IgD-negative memory B cell (primary cell): ENCODE results near the gene MYADML2. TPM values are rescaled to one million over a fixed set of nuclear protein-coding genes. Genes with fewer than 3 reads are reported as not detected.

ENCODE experiments used
- H3K27ac Mint-ChIP-seq, 3 donors: one replicate each; pipeline ENCODE4 v1.8.0; 2020 to 2022; ENCODE audit warnings: mild to moderate bottlenecking in 3 of 3, mixed read lengths in 3 of 3, moderate library complexity in 1 of 3
- H3K27me3 Mint-ChIP-seq: one replicate; pipeline ENCODE4 v1.8.0; 2021; ENCODE audit warnings: mixed read lengths
- H3K36me3 Mint-ChIP-seq: one replicate; pipeline ENCODE4 v1.8.0; 2020; ENCODE audit warnings: mild to moderate bottlenecking, mixed read lengths
- H3K4me1 Mint-ChIP-seq, 3 donors: one replicate each; pipeline ENCODE4 v1.8.0; 2020 to 2022; ENCODE audit warnings: mixed read lengths in 3 of 3, mild to moderate bottlenecking in 1 of 3
- H3K4me3 Mint-ChIP-seq, 4 donors: one replicate each; pipeline ENCODE4 v1.8.0; 2020 to 2022; ENCODE audit warnings: mild to moderate bottlenecking in 4 of 4, mixed read lengths in 4 of 4, moderate library complexity in 3 of 4
- H3K9me3 Mint-ChIP-seq, 3 donors: one replicate each; pipeline ENCODE4 v1.8.0; 2020 to 2021; ENCODE audit warnings: mixed read lengths in 3 of 3, mild to moderate bottlenecking in 1 of 3
- polyA plus RNA-seq: library from polyadenylated mRNA; unstranded; fragments of 300-500 nt; fragmentation: Illumina TruSeq; gene quantifications from one replicate; pipeline ENCODE4 v1.2.3, GENCODE V29; 2021

MYADML2 gene
- polyA plus RNA-seq, 1 donor from 2014 or later, result not detected

DNA sequence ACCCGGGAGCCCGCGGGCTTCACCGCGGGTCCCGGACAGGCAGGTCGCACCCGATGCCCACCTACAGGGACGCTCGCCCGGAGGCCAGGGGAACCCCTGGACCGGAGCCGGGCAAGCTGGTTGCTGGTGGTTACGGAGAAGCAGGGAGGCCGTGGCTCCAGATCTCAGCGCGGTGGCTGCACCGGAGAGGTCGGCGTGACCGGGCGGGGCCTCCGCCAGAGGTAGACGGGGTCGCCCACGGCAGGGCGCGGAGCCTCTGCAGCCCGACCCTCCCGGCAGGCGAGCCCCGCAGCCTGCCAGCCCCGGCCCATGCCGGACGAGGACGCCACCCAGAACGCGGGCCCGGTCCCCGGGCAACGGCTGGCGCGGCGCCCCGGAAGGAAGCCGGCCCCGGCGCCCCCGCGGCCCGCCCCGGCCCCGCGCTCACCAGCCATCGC is 36.2 kb downstream of the MYADML2 start:
- Mint-ChIP-seq H3K9me3 (no peaks in the 10 kb centered on the region), H3K27me3 (no peaks in the 10 kb centered on the region), H3K36me3 (no peaks in the 10 kb centered on the region), H3K4me3 (peak overlapping the region; percentile 84 to 93 (median 89)), H3K27ac (peak overlapping the region in 1 of 3 donors; percentile 78), H3K4me1 (peaks cover 2 to 6% (median 5%) of the 10 kb centered on the region in 3 donors)

DNA sequence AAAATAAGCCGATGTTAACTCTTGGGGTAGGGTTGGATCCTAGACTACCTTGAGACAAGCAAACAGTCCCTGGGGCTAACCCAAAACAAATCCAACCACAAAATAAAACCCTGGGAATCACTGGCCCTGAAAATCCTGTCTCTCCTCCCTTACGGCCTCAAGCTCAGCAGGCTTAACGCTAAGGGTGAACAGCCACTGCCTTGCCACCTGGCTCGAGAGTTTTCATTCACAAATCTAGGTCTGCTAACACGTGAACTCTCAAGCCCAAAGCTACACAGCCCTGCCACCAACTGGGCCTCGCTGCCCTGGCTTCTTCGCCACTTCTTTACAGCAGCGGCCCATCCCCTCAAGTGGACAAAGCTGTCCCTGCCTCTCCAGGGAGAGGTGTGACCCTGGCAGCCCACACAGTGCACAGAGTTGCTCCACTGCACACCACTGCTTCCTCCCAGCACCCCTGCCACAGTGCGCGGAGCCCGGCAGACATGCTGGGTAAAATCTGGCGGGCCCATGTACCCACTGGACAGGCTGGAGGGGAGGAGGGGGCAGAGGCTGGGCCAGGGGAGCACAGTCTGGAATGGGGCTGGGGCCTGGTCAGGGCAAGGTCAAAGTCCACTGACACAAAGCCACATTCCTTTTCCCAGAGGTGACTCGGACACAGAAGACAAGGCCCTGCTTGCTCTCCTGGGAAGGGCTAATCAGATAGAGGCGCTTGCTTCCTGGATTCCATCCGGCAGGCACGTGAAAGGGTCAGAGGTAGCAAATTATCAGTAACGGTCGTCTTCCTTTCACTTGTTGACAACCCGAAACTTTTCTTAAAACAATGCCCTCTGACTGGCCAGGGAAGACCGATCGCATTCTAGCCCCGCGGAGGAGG is 36.8 kb downstream of the MYADML2 start:
- Mint-ChIP-seq H3K4me3 (peak overlapping the region; percentile 84 to 93 (median 89)), H3K27ac (peak overlapping the region in 2 of 3 donors; percentile 73 to 78), H3K27me3 (no peaks in the 10 kb centered on the region), H3K4me1 (peaks cover 2 to 5% (median 4%) of the 10 kb centered on the region in 3 donors), H3K9me3 (no peaks in the 10 kb centered on the region), H3K36me3 (no peaks in the 10 kb centered on the region)

- H3K27me3 Mint-ChIP-seq, result no peaks in the 10 kb centered on the region
- peak overlapping the region in 3 of 4 donors; percentile 23 to 86 (median 52) for H3K4me3 Mint-ChIP-seq
- peak overlapping the region in 1 of 3 donors; percentile 78 for H3K27ac Mint-ChIP-seq
- H3K9me3 Mint-ChIP-seq, result no peaks in the 10 kb centered on the region
- peaks cover 2 to 5% (median 4%) of the 10 kb centered on the region in 3 donors for H3K4me1 Mint-ChIP-seq
- no peaks in the 10 kb centered on the region for H3K36me3 Mint-ChIP-seq
These were observed 37.8 kb downstream of the MYADML2 start for GRCh38 chr17:81909231-81909630.

- peak overlapping the region in 1 of 3 donors; percentile 78 for H3K27ac Mint-ChIP-seq
- H3K27me3 Mint-ChIP-seq, result no peaks in the 10 kb centered on the region
- H3K4me1 Mint-ChIP-seq, result peaks cover 1 to 5% (median 4%) of the 10 kb centered on the region in 3 donors
- peak overlapping the region in 2 of 4 donors; percentile 60 to 86 for H3K4me3 Mint-ChIP-seq
- H3K9me3 Mint-ChIP-seq, result no peaks in the 10 kb centered on the region
- H3K36me3 Mint-ChIP-seq, result no peaks in the 10 kb centered on the region
These were observed 38.2 kb downstream of the MYADML2 start for GRCh38 chr17:81908793-81909192.

GRCh38 chr17:81907219-81908145 is 39.6 kb downstream of the MYADML2 start:
- H3K27me3 Mint-ChIP-seq, result peaks cover 2% of the 10 kb centered on the region
- no peaks in the 10 kb centered on the region for H3K9me3 Mint-ChIP-seq
- H3K27ac Mint-ChIP-seq, result no peak overlapping the region
- H3K4me3 Mint-ChIP-seq, result peak overlapping the region in 1 of 4 donors; percentile 32
- H3K36me3 Mint-ChIP-seq, result no peaks in the 10 kb centered on the region
- H3K4me1 Mint-ChIP-seq, result no peaks in the 10 kb centered on the region

GRCh38 chr17:81906476-81907218 is 40.4 kb downstream of the MYADML2 start:
- no peak overlapping the region for H3K4me3 Mint-ChIP-seq
- H3K4me1 Mint-ChIP-seq, result no peaks in the 10 kb centered on the region
- no peaks in the 10 kb centered on the region for H3K9me3 Mint-ChIP-seq
- no peaks in the 10 kb centered on the region for H3K36me3 Mint-ChIP-seq
- no peak overlapping the region for H3K27ac Mint-ChIP-seq
- H3K27me3 Mint-ChIP-seq, result peaks cover 2% of the 10 kb centered on the region

DNA sequence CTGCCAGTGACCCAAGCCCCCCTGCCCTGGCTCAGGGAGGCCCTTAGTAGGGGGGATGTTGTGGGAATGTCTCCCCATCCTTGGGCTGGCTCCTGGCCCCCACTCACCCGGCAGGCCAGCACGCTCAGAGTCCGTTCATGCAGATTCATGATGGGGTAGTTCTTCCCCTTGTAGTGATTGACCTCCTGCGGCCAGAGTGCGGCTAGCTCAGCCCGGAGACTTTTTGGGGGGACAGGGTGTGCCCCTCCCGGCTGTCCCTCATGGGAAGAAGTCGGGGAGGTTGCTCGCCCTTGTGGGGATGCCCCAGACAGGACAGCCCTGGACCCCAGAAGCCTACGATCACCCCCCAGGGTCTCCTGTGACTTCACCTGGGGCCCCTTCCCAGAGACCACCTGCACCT is 41.0 kb downstream of the MYADML2 start:
- peaks cover 2 to 4% (median 4%) of the 10 kb centered on the region in 3 donors for H3K4me1 Mint-ChIP-seq
- no peak overlapping the region for H3K27ac Mint-ChIP-seq
- H3K9me3 Mint-ChIP-seq, result no peaks in the 10 kb centered on the region
- peaks cover 2% of the 10 kb centered on the region for H3K36me3 Mint-ChIP-seq
- H3K4me3 Mint-ChIP-seq, result no peak overlapping the region
- peaks cover 5% of the 10 kb centered on the region for H3K27me3 Mint-ChIP-seq

GRCh38 chr17:81905424-81905875 is 41.6 kb downstream of the MYADML2 start:
- H3K27ac Mint-ChIP-seq, result no peak overlapping the region
- peaks cover 5% of the 10 kb centered on the region for H3K36me3 Mint-ChIP-seq
- H3K27me3 Mint-ChIP-seq, result peaks cover 9% of the 10 kb centered on the region
- peaks cover 3 to 8% (median 5%) of the 10 kb centered on the region in 3 donors for H3K4me1 Mint-ChIP-seq
- no peak overlapping the region for H3K4me3 Mint-ChIP-seq
- H3K9me3 Mint-ChIP-seq, result no peaks in the 10 kb centered on the region

- Mint-ChIP-seq H3K36me3 (peaks cover 9% of the 10 kb centered on the region), H3K27me3 (peaks cover 13% of the 10 kb centered on the region), H3K4me3 (no peak overlapping the region), H3K4me1 (peaks cover 3 to 8% (median 5%) of the 10 kb centered on the region in 3 donors), H3K27ac (no peak overlapping the region), H3K9me3 (no peaks in the 10 kb centered on the region)
These were observed 42.2 kb downstream of the MYADML2 start for GRCh38 chr17:81904600-81905423.

GRCh38 chr17:81903896-81904599 is 43.0 kb downstream of the MYADML2 start:
- Mint-ChIP-seq H3K4me3 (no peak overlapping the region), H3K9me3 (no peaks in the 10 kb centered on the region), H3K4me1 (peaks cover 3 to 8% (median 5%) of the 10 kb centered on the region in 3 donors), H3K36me3 (peaks cover 9% of the 10 kb centered on the region), H3K27ac (no peak overlapping the region), H3K27me3 (peaks cover 13% of the 10 kb centered on the region)

DNA sequence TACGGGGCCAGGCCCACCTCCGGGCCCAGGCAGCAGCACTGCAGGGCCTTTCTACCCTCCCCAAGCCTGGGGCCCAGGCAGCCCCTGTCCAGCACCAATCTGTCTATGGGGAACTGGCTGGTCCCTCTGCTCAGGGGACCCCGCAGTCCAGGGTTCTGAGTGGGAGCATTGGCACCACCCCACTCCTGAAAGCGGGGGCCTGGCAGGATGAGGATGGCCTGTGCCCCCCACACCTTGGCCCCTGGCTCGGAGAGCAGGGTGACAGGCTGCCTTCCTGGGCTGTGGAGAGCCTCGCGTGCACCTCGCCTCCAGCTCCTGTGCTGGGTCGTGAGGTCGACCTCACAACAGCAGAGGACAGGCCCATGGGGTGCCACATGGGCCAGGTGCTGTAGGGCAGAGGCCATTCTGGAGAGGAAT is 43.6 kb downstream of the MYADML2 start:
- peak overlapping the region in 1 of 4 donors; percentile 28 for H3K4me3 Mint-ChIP-seq
- peaks cover 9% of the 10 kb centered on the region for H3K36me3 Mint-ChIP-seq
- no peaks in the 10 kb centered on the region for H3K9me3 Mint-ChIP-seq

GRCh38 chr17:81902653-81903414 is 44.2 kb downstream of the MYADML2 start:
- Mint-ChIP-seq H3K4me3 (no peak overlapping the region), H3K36me3 (peaks cover 9% of the 10 kb centered on the region), H3K4me1 (peaks cover 3 to 8% (median 5%) of the 10 kb centered on the region in 3 donors), H3K27ac (no peak overlapping the region), H3K27me3 (peaks cover 13% of the 10 kb centered on the region), H3K9me3 (no peaks in the 10 kb centered on the region)

More for the DNA sequence above, 43.6 kb downstream of the MYADML2 start:
- Mint-ChIP-seq H3K27ac (no peak overlapping the region), H3K4me1 (peaks cover 3 to 8% (median 5%) of the 10 kb centered on the region in 3 donors), H3K27me3 (peaks cover 13% of the 10 kb centered on the region)
